Uterus (tissue), 2 donors: ENCODE results near the gene COLEC11.

Experiments used
- POLR2A ChIP-seq, 2 donors: fragments of 450-650 bp; IDR thresholded peaks; one replicate each; pipeline ENCODE4 v1.6.1; 2016; ENCODE audit warnings: antibody characterized with exemption in 2 of 2, mild to moderate bottlenecking in 1 of 2, moderate library complexity in 1 of 2
- TF ChIP-seq, protein P1 (sequence below), 4 experiments: fragments of 200-600 bp in 2 of 4; fragments of 450-650 bp in 2 of 4; sonication (generic) in 2 of 4; IDR thresholded peaks; one replicate each; pipeline ENCODE4 v1.5.1; 2016 to 2019; ENCODE audit warnings: antibody characterized with exemption in 4 of 4, mild to moderate bottlenecking in 2 of 4, moderate library complexity in 1 of 4

DNA sequence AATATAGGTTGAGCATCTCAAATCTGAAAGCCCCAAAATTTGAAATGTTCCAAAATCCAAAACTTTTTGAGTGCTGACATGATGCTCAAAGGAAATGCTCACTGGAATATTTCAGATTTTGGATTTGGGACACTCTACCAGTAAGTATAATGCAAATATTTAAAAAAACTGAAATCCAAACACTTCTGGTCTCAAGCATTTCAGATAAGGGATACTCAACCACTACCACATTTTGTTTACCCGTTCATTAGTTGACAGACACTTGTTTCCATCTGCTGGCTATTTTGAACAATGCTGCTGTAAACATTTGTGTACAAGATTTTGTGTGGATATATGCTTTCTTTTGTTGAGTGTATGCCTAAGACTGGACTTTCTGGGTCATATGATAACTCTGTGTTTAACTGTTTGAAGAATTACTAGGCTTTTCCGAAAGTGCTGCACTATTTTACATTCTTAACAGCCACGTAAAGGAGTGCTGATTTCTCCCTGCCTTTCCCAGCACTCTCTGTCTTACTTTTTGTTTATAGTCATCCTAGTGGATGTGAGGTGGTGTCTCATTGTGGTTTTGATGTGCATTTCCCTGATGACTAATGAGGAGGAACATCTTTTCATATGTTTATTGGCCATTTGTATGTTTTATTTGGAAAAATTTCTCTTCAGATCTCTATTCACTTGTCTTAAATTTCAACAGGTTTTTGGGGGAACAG lies 89.0 kb downstream of the COLEC11 start:
- TF ChIP-seq, protein P1, sequence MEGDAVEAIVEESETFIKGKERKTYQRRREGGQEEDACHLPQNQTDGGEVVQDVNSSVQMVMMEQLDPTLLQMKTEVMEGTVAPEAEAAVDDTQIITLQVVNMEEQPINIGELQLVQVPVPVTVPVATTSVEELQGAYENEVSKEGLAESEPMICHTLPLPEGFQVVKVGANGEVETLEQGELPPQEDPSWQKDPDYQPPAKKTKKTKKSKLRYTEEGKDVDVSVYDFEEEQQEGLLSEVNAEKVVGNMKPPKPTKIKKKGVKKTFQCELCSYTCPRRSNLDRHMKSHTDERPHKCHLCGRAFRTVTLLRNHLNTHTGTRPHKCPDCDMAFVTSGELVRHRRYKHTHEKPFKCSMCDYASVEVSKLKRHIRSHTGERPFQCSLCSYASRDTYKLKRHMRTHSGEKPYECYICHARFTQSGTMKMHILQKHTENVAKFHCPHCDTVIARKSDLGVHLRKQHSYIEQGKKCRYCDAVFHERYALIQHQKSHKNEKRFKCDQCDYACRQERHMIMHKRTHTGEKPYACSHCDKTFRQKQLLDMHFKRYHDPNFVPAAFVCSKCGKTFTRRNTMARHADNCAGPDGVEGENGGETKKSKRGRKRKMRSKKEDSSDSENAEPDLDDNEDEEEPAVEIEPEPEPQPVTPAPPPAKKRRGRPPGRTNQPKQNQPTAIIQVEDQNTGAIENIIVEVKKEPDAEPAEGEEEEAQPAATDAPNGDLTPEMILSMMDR (IDR thresholded peaks at IDR 0.05) = no peak
- TF ChIP-seq POLR2A (IDR thresholded peaks at IDR 0.05) = no peak
